Activated CD8-positive, alpha-beta T cell treated with anti-CD3 and anti-CD28 coated beads for 36 hours (primary cell): ENCODE measurements around the gene UBTF. TPM values are rescaled to one million over a fixed set of nuclear protein-coding genes. Genes with fewer than 3 reads are reported as not detected.

Source experiments
- ATAC-seq: fragments of 200-7000 bp; cut with Tn5 transposase; one replicate; pipeline ENCODE4 v1.10.0; 2021; ENCODE audit warnings: mild to moderate bottlenecking, moderate library complexity
- CTCF ChIA-PET: fragments of 350-600 bp; sonication (Branson Sonifier 250); formaldehyde crosslinking; loops from one replicate; lab custom pipeline; 2021; ENCODE audit warnings: antibody characterized with exemption; lab: Charles Lee
- POLR2A ChIA-PET: fragments of 350-600 bp; sonication (Branson Sonifier 250); formaldehyde crosslinking; loops from one replicate; lab custom pipeline; 2021; ENCODE audit warnings: antibody characterized with exemption; lab: Charles Lee
- DNase-seq: peaks from one replicate; pipeline ENCODE4 v3.0.0-alpha.2; 2020
- H3K27ac Mint-ChIP-seq: one replicate; pipeline ENCODE4 v1.8.0; 2021; ENCODE audit warnings: mild to moderate bottlenecking, mixed read lengths
- H3K27me3 Mint-ChIP-seq: one replicate; pipeline ENCODE4 v1.8.0; 2021; ENCODE audit warnings: mixed read lengths
- H3K36me3 Mint-ChIP-seq: one replicate; pipeline ENCODE4 v1.8.0; 2021; ENCODE audit warnings: low read depth, mixed read lengths
- H3K4me1 Mint-ChIP-seq: one replicate; pipeline ENCODE4 v1.8.0; 2021; ENCODE audit warnings: low read depth, mixed read lengths
- H3K4me3 Mint-ChIP-seq: one replicate; pipeline ENCODE4 v1.8.0; 2021; ENCODE audit warnings: mild to moderate bottlenecking, moderate library complexity, mixed read lengths
- H3K9me3 Mint-ChIP-seq: one replicate; pipeline ENCODE4 v1.8.0; 2021; ENCODE audit warnings: mixed read lengths
- CTCF ChIP-seq: fragments of 200-600 bp; IDR thresholded peaks from one replicate; pipeline ENCODE4 v1.8.0; 2022; ENCODE audit warnings: antibody characterized with exemption, mild to moderate bottlenecking
- intact Hi-C: fragments of 100-400 bp; cut with micrococcal nuclease; formaldehyde crosslinking; loops from one replicate; pipeline ENCODE4 v1.10.0; 2022
- total RNA-seq, 2 experiments: library from RNA; stranded (reverse); gene quantifications; one replicate each; pipeline ENCODE4 v1.2.3, GENCODE V29; 2021

The UBTF gene
- total RNA-seq, 2 experiments from 2014 or later, result 129 to 135 TPM

- CTCF ChIA-PET, result interaction anchor here (0.7 to 1.6 kb wide), 2 partner anchors 10 to 24 kb away, joined by 4 to 5 read pairs; no protein-coding TSS in a partner anchor
- no peak for TF ChIP-seq CTCF
Observed at GRCh38 chr17:44178133-44178532, 41.3 kb downstream of the UBTF start.

GRCh38 chr17:44177640-44178039 lies 41.8 kb downstream of the UBTF start:
- H3K36me3 Mint-ChIP-seq, result peaks cover 17% of the 10 kb centered on the region
- no peaks in the 10 kb centered on the region for H3K9me3 Mint-ChIP-seq
- DNase-seq (no peak), ATAC-seq (no peak)
- CTCF ChIA-PET, result interaction anchor here (1.6 kb wide), 1 partner anchor 9 kb away, joined by 5 read pairs; no protein-coding TSS in a partner anchor
- no peaks in the 10 kb centered on the region for H3K27me3 Mint-ChIP-seq
- peaks cover 2% of the 10 kb centered on the region for H3K4me1 Mint-ChIP-seq
- H3K27ac Mint-ChIP-seq, result no peak overlapping the region
- POLR2A ChIA-PET, result interaction anchor here (1.3 kb wide), 1 partner anchor 8 kb away, joined by 3 read pairs; no protein-coding TSS in a partner anchor
- no peak for TF ChIP-seq CTCF
- H3K4me3 Mint-ChIP-seq, result no peak overlapping the region
- intact Hi-C loops, result no loop called here

More at GRCh38 chr17:44178133-44178532, 41.3 kb downstream of the UBTF start:
- no peak for ATAC-seq
- peaks cover 2% of the 10 kb centered on the region for H3K4me1 Mint-ChIP-seq
- intact Hi-C loops, result no loop called here
- H3K9me3 Mint-ChIP-seq, result no peaks in the 10 kb centered on the region
- H3K27ac Mint-ChIP-seq, result no peak overlapping the region
- DNase-seq, result no peak
- H3K4me3 Mint-ChIP-seq, result no peak overlapping the region
- POLR2A ChIA-PET, result interaction anchor here (1.3 kb wide), 1 partner anchor 7 kb away, joined by 3 read pairs; no protein-coding TSS in a partner anchor
- H3K27me3 Mint-ChIP-seq, result no peaks in the 10 kb centered on the region
- peaks cover 17% of the 10 kb centered on the region for H3K36me3 Mint-ChIP-seq

GRCh38 chr17:44176671-44177501 lies 42.6 kb downstream of the UBTF start:
- no peak overlapping the region for H3K27ac Mint-ChIP-seq

GRCh38 chr17:44176257-44176656 lies 43.2 kb downstream of the UBTF start:
- CTCF ChIA-PET, result interaction anchor here (1.3 kb wide), 1 partner anchor 8 kb away, joined by 4 read pairs; no protein-coding TSS in a partner anchor
- H3K4me3 Mint-ChIP-seq, result no peak overlapping the region
- H3K9me3 Mint-ChIP-seq, result no peaks in the 10 kb centered on the region
- peaks cover 12% of the 10 kb centered on the region for H3K36me3 Mint-ChIP-seq
- DNase-seq, result no peak
- no peak for TF ChIP-seq CTCF
- no peaks in the 10 kb centered on the region for H3K27me3 Mint-ChIP-seq
- ATAC-seq, result no peak
- H3K27ac Mint-ChIP-seq, result no peak overlapping the region
- POLR2A ChIA-PET, result no interaction called here
- H3K4me1 Mint-ChIP-seq, result no peaks in the 10 kb centered on the region
- intact Hi-C loops, result no loop called here

More at GRCh38 chr17:44176671-44177501, 42.6 kb downstream of the UBTF start:
- no peaks in the 10 kb centered on the region for H3K9me3 Mint-ChIP-seq
- peaks cover 15% of the 10 kb centered on the region for H3K36me3 Mint-ChIP-seq
- ChIA-PET CTCF (interaction anchor here (1.3 kb wide), 1 partner anchor 8 kb away, joined by 4 read pairs; no protein-coding TSS in a partner anchor), POLR2A (interaction anchor here (1.3 kb wide), 1 partner anchor 8 kb away, joined by 3 read pairs; no protein-coding TSS in a partner anchor)
- peaks cover 2% of the 10 kb centered on the region for H3K4me1 Mint-ChIP-seq
- DNase-seq (no peak), ATAC-seq (no peak)
- no peak overlapping the region for H3K4me3 Mint-ChIP-seq
- H3K27me3 Mint-ChIP-seq, result no peaks in the 10 kb centered on the region
- no peak for TF ChIP-seq CTCF
- intact Hi-C loops, result no loop called here
